SW 1271 (cell line): ENCODE measurements around the gene ABHD4.
"Not testable (repeated sequence)": the region's sequence is repeated elsewhere in the genome, so short reads cannot be mapped to it uniquely, and the experiment has no call there.

Experiments
- DNase-seq, 2 experiments: peaks; one replicate each; lab custom pipeline; 2025; lab: John Stamatoyannopoulos, UW

Gene ABHD4

DNA sequence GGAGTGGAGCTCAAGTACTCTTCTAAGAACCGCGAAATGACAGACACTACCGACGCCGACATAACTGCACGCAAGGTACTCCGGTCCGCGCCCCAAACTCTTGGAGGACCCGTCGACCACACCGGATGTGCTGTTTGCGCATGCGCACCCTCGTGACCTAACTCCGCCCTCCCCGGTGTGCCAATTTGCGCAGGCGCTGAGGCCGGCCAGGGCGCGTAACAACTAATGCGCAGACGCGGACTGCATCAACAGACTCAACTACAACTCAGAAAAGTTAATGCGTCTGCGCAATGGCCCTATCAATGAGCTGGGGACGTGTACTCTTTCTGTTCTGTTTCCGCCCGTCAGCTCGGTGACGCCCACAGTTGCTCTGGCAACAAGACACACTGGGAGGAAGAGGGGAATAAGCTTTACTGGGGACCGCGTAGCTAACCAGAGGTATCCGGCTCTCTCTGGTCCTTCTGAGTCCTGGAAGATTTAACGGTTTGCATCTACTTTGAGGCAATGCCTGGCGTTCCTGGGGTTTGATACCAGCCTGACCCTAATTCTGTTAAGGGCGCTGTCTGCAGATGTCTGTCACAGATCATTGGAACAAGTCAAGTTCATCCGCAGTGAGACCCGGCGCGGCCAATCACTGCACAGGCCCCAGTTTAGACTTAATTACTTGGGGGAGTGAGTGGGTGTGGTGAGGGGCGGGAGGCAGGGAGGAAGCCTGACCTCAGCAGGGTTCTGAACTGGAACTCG lies 8.8 kb upstream of the ABHD4 start, which contains the start of gene DAD1:
DAD1 (minus strand) TSS at position 129 of the 744 bp plus-strand sequence; CDS start at position 62, 67 bp downstream.
- peak; percentile 98 to 99 for DNase-seq

- DNase-seq: no peak
These were observed 4.9 kb upstream of the ABHD4 start for GRCh38 chr14:22593189-22593588.

DNA sequence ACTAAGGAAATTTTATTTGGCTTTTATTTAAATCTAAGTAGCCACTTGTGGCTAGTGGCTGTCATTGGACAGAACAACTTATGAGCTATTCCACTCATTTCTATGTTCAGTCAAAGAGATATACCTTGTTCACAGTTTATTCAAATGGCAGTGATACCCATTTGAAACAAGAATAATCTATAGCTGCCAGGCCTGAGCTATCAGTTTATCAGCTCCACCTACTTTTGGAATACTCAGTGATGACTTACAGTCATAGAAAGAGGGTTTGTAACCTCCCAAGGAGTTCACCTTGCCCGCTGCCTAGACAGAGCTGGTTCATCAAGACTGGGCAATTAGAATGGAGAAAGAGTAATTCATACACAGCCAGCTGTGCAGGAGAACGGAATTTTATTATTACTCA lies 4.5 kb upstream of the ABHD4 start:
- no peak for DNase-seq

DNA sequence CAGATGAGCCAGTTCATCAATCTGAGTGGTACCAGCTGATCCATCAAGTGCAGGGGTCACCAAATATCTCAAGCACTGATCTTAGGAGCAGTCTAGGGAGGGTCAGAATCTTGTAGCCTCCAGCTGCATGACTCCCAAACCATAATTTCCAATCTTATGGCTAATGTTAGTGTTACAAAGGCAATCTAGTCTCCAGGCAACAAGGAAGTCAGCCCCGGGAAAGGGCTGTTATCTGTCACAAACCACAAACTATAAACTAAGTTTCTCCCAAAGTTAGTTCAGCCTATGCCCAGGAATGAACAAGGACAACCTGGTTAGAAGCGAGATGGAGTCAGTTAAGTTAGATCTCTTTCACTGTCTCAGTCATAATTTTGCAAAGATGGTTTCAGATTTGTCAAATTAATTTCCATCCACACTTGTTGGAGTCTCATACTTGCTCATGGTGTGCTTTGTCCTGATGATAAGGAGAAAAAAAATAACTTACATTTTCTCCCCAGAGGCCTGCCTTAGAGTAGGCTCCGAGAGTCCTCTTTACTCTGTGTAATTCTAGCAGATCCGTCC lies 3.9 kb upstream of the ABHD4 start:
- no peak for DNase-seq

DNA sequence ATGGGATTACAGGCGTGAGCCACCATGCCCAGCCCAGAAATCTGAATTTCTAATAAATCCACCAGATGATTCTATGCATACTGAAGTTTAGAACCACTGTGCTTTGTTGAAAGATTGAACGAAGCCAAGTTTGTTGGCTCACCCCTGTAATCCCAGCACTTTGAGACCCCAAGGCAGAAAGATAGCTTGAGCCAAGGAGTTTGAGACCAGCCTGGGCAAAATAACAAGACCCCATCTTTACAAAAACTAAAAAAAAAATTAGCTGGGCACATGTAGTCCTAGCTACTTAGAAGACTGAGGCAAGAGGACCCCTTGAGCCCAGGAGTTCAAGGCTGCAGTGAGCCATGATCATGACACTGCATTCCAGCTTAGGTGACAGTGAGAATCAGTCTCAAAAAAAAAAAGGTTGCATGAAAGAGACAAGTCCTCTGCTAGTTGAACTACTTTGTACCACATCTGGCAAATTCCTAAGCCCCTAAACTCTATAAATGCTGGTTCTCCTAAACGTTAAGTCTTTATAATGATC lies 1.7 kb upstream of the ABHD4 start:
- DNase-seq: no peak

- DNase-seq: no peak
These were observed 835 bp upstream of the ABHD4 start for GRCh38 chr14:22597265-22597664.

- no peak for DNase-seq
These were observed 365 bp upstream of the ABHD4 start for GRCh38 chr14:22597771-22598098.

- peak in 1 of 2 experiments; percentile 67 for DNase-seq
These were observed 770 bp downstream of the ABHD4 start for GRCh38 chr14:22598896-22599244.

DNA sequence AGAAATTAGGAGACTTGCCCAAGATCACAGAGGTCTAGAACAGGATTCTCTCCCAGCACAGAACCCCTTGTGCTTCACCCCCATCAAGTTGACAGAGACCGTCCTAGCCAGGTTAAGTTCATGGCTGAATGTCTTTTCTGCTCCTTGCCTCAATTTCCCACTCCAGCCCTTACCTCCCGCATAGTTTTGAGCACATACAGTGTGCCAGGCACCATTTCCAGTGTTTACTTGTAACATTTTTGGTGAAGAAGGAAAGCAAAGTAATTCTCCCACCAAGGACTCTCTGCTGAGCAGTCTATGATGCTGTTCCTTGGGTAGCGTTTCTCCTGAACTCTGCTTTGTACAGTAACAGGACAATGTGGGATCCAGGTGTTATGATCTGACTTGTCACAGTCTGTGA lies 1.2 kb downstream of the ABHD4 start:
- DNase-seq: no peak

DNA sequence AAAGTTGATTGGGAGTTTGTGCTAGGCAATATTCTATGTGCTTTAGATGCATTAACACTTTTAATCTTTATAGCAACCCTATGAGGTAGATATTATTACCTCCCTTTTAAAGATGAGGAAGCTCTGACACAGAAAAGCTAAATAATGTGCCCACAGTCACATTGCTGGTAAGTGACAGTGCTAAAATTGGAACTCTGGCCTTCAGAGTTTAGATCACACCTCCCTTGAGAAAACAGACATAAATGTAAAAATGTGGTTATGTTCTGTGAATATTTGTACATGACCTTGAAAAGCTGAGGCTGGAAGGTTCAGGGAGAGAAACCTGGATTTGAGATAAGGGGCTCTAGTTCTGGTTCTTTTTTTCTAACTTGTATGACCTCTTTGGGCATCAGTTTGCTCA lies 1.9 kb downstream of the ABHD4 start:
- DNase-seq: no peak

DNA sequence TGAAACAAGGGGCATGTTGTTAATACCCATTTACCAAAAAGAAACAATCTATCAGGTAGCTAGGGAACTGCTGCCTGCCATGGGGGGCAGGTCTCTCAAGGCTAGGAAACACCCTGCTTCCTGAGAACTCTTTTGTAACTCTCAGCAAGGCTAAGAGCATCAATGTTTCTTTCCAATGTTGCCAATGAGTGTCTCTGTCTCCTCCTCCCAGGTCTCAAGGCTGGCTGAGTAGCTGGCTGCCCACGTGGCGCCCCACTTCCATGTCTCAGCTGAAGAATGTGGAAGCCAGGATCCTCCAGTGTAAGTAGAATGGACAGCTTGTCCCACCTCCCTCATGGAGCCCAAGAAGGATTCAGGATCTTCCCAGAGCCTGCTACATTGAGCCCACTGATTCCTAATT lies 3.4 kb downstream of the ABHD4 start:
- DNase-seq: no peak

DNA sequence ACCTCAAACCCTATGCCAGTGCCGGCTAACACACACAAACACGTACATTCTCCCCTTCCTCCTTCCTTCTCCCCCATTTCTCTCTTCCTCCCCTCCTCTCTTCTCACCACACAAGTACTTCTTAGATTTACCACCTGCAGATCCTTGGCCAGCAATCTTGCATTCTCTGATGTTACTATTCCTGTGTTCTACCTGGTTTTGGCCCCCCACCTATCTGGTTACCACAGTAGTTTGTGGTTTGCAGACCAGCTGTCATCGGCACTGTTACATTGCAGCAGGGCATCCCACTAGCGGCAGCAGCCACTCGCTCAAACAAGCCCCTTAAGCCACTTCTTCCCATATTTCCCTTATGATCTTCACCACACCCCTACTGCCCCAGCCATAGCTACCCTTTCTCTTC lies 3.9 kb downstream of the ABHD4 start:
- DNase-seq: no peak

GRCh38 chr14:22602862-22603261 lies 4.8 kb downstream of the ABHD4 start:
- DNase-seq: no peak

DNA sequence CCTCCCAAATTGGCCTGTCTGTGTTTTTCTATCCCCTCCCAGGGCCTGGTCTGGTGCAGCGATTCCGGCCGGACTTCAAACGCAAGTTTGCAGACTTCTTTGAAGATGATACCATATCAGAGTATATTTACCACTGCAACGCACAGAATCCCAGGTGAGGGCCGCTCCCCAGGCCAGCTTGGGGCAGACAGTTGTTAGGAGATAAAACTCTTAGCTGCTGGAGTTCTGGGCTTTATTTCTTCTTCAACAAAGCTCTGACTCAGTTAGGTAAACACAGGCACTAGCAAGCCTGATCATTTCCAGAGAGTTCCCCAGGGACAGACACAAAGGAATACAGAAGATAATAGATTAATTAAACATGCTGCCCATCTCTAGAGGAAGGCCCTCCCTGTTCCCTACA lies 8.3 kb downstream of the ABHD4 start:
- DNase-seq: no peak

- DNase-seq: no peak
These were observed 9.2 kb downstream of the ABHD4 start for GRCh38 chr14:22607291-22607690.

- DNase-seq: no peak
These were observed 12.8 kb downstream of the ABHD4 start for GRCh38 chr14:22610931-22611330.

DNA sequence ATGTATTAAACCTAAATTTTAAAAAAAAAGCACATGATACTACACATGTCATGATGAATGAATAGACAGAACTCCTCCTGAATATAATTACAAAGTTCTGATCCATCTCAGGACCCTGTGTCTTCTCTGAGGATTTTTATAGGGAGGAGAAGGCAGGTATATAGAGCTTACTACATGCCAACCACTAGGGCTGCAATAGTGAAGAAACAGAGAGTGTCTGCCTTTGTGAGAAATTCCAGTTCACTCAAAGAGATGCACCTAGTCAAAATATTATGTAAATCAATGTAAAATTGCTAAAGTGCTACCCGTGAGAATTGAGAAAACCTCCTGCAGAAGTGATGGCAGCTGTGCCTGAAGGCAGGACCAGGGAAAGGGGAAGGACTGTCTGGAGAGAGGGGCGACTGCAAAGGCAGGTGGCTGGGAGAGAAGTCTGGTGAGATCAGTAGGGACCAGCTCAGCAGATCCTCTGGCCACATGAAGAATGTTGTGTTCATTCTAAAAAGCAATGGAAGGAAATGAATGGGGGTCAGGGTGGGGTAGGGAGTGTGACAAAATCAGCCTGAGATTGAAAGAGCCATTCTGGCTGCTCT lies 15.1 kb downstream of the ABHD4 start:
- DNase-seq: peak in 1 of 2 experiments; percentile 21

- DNase-seq: no peak
These were observed 15.7 kb downstream of the ABHD4 start for GRCh38 chr14:22613736-22614239.

DNA sequence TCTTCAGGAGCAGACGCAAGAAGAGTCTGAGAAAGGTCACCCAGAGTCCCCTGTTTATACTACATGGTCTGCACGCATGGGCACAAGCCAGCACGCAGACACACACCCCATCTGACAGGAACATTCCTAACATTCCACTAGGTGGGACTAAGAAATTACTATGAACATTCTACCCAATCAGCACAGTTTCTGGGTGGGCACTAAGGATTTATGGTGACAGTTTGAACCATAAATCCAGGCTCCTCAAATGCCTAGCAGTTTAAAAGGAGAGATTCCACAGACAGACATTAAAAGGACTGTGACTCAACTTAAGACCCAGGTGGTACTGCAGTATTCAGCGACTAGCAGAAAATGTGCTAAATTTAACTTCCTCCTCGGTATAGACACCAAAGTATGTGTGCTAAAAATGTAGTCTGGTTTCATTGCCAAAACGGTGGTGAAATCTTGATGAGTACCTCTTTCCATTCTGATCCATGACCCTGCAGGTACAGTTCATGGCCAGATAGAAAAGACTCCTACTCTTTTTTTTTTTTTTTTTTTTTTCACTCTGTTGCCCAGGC lies 16.2 kb downstream of the ABHD4 start:
- peak; percentile 84 to 95 for DNase-seq

GRCh38 chr14:22615765-22616164 lies 17.7 kb downstream of the ABHD4 start:
- DNase-seq: not testable (repeated sequence)

- DNase-seq: no peak
These were observed 24.2 kb downstream of the ABHD4 start for GRCh38 chr14:22622255-22622654.

DNA sequence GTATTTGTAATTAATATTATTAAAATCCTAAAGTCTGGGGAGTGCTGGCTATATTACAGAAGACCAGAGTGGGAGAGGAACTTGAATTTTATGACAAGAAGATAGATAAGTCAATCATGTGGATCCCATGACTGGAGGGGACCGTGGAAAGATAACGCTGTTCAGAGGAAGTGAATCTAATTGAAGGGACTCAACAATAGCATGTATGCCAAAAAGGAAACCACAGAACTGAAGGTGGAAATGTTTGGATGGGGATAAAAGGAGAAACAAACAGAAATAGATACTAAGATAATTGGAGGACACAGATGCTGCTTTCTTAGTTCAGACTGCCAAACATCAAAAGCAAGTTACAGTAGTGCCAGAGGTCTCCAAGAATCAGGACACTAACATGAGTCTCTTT lies 24.9 kb downstream of the ABHD4 start:
- DNase-seq: no peak

DNA sequence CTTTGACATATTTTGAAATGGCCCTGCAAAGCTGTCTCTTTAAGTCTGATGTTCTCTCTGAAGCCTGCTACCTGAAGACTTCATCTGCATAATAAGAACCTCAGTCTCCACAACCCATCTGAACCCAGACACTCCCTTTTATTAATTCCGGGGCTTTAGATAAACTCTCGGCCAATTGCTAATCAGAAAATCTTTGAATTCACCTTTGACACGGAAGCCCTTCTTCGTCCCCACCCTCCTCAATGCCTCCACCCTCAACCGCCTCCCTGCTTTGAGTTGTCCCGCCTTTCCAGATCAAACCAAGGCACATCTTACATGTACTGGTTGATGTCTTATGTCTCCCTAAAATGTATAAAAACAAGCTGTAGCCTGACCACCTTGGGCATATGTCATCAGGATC lies 28.5 kb downstream of the ABHD4 start:
- DNase-seq: no peak
